Neural cell (in vitro differentiated cells): ENCODE results near the gene LRRC8E. TPM values are rescaled to one million over a fixed set of nuclear protein-coding genes. Genes with fewer than 3 reads are reported as not detected.

Experiments
- H2AFZ ChIP-seq: fragments of 200-600, 300-800 bp; sonication (generic), shearing (Covaris generic); 2 replicates; pipeline ENCODE4 v1.6.0; 2014; ENCODE audit warnings: low read depth, mild to moderate bottlenecking, antibody characterized with exemption, low read length, moderate library complexity
- H3F3A ChIP-seq: fragments of 200-600 bp; shearing (Covaris generic); 2 replicates; pipeline ENCODE4 v1.6.1; 2016; ENCODE audit warnings: mild to moderate bottlenecking, moderate library complexity, mixed read lengths, antibody characterized with exemption, low read length; ENCODE audit not compliant: insufficient read depth, poor library complexity, severe bottlenecking
- H3K27ac ChIP-seq: fragments of 200-600, 300-800 bp; sonication (generic), shearing (Covaris generic); 2 replicates; pipeline ENCODE4 v1.5.1; 2014; ENCODE audit warnings: mild to moderate bottlenecking, low read length, moderate library complexity
- H3K27me3 ChIP-seq: fragments of 300-800, 200-600 bp; sonication (generic), shearing (Covaris generic); 2 replicates; pipeline ENCODE4 v1.6.0; 2014; ENCODE audit warnings: mild to moderate bottlenecking, low read depth, low read length, moderate library complexity; ENCODE audit not compliant: insufficient read depth
- H3K36me3 ChIP-seq: fragments of 300-800, 200-600 bp; sonication (generic), shearing (Covaris generic); 2 replicates; pipeline ENCODE4 v1.5.1; 2014; ENCODE audit warnings: mild to moderate bottlenecking, antibody characterized with exemption, low read length, moderate library complexity; ENCODE audit not compliant: insufficient read depth
- H3K4me2 ChIP-seq: fragments of 300-800, 200-600 bp; sonication (generic), shearing (Covaris generic); 2 replicates; pipeline ENCODE4 v1.6.0; 2014; ENCODE audit warnings: mild to moderate bottlenecking, low read length
- H3K4me3 ChIP-seq: fragments of 300-800, 200-600 bp; sonication (generic), shearing (Covaris generic); 2 replicates; pipeline ENCODE4 v1.5.1; 2014; ENCODE audit warnings: mild to moderate bottlenecking, low read length, moderate library complexity
- H3K79me2 ChIP-seq: fragments of 200-600 bp; shearing (Covaris generic); replicated peaks from 2 replicates; pipeline ENCODE4 v1.6.0; 2014; ENCODE audit warnings: mild to moderate bottlenecking, low read length, moderate library complexity; ENCODE audit not compliant: insufficient read depth
- H3K9ac ChIP-seq: fragments of 300-800, 200-600 bp; sonication (generic), shearing (Covaris generic); 2 replicates; pipeline ENCODE4 v1.6.1; 2016; ENCODE audit warnings: mild to moderate bottlenecking, low read length, mixed read lengths
- H3K9me2 ChIP-seq: fragments of 200-600 bp; shearing (Covaris generic); 2 replicates; pipeline ENCODE4 v1.6.1; 2016; ENCODE audit warnings: mild to moderate bottlenecking, low read length, mixed read lengths; ENCODE audit not compliant: insufficient read depth
- H3K9me3 ChIP-seq: fragments of 200-600, 300-800 bp; sonication (generic), shearing (Covaris generic); 2 replicates; pipeline ENCODE4 v1.6.1; 2016; ENCODE audit warnings: mild to moderate bottlenecking, mixed run types, low read length, moderate library complexity, mixed read lengths
- H4K20me1 ChIP-seq: fragments of 200-600 bp; shearing (Covaris generic); 2 replicates; pipeline ENCODE4 v1.6.1; 2016; ENCODE audit warnings: mild to moderate bottlenecking, mixed run types; ENCODE audit not compliant: insufficient read depth
- CTCF ChIP-seq: fragments of 450-650 bp; IDR thresholded peaks from 2 replicates; pipeline ENCODE4 v1.5.1; 2014; ENCODE audit warnings: antibody characterized with exemption, mild to moderate bottlenecking, moderate library complexity; ENCODE audit not compliant: poor library complexity, severe bottlenecking
- EP300 ChIP-seq: fragments of 450-650 bp; conservative IDR thresholded peaks from 2 replicates; pipeline ENCODE4 v1.6.1; 2014; ENCODE audit warnings: antibody characterized with exemption, mild to moderate bottlenecking, moderate library complexity; ENCODE audit not compliant: poor library complexity, severe bottlenecking
- EZH2 ChIP-seq: fragments of 200-600, 300-800 bp; shearing (Covaris generic), sonication (generic); IDR thresholded peaks from 2 replicates; pipeline ENCODE4 v1.6.1; 2014; ENCODE audit warnings: antibody characterized with exemption, low read length, borderline replicate concordance, mild to moderate bottlenecking; ENCODE audit not compliant: insufficient read depth, poor library complexity, severe bottlenecking
- MXI1 ChIP-seq: fragments of 450-650 bp; conservative IDR thresholded peaks from 2 replicates; pipeline ENCODE4 v1.6.1; 2014; ENCODE audit warnings: antibody characterized with exemption, mild to moderate bottlenecking; ENCODE audit not compliant: poor library complexity, severe bottlenecking
- POLR2AphosphoS5 ChIP-seq: IDR thresholded peaks from 2 replicates; pipeline ENCODE4 v1.6.1; 2012
- RAD21 ChIP-seq: fragments of 450-650 bp; conservative IDR thresholded peaks from 2 replicates; pipeline ENCODE4 v1.6.1; 2014; ENCODE audit warnings: antibody characterized with exemption, mild to moderate bottlenecking, moderate library complexity
- REST ChIP-seq: IDR thresholded peaks from 2 replicates; pipeline ENCODE4 v1.6.1; 2012; ENCODE audit warnings: borderline replicate concordance
- SMC3 ChIP-seq: fragments of 450-650 bp; conservative IDR thresholded peaks from 2 replicates; pipeline ENCODE4 v1.6.1; 2014; ENCODE audit warnings: antibody characterized with exemption, mild to moderate bottlenecking, moderate library complexity; ENCODE audit not compliant: poor library complexity
- TAF1 ChIP-seq: IDR thresholded peaks from 2 replicates; pipeline ENCODE4 v1.6.1; 2012; ENCODE audit warnings: low read depth
- polyA plus RNA-seq: library from polyadenylated mRNA; depleted of rRNA; stranded (reverse); fragments of >200 nt; gene quantifications from 2 replicates; pipeline ENCODE4 v1.2.3, GENCODE V29; 2014

The LRRC8E gene
- polyA plus RNA-seq, 1 donor from 2014 or later, result not detected

- H3K4me3 ChIP-seq, result no peak overlapping the region
- H2AFZ ChIP-seq, result no peak overlapping the region
- no peaks in the 10 kb centered on the region for H3K9me2 ChIP-seq
- TF ChIP-seq POLR2AphosphoS5, result no peak
- no peak for TF ChIP-seq MXI1
- TF ChIP-seq TAF1, result no peak
- no peak for TF ChIP-seq EP300
- no peak for TF ChIP-seq CTCF
- TF ChIP-seq REST, result no peak
- no peak for TF ChIP-seq EZH2
- TF ChIP-seq RAD21, result no peak
- no peak for TF ChIP-seq SMC3
- H3K79me2 ChIP-seq, result no peaks in the 10 kb centered on the region
- H3K36me3 ChIP-seq, result no peaks in the 10 kb centered on the region
- H3K27ac ChIP-seq, result no peak overlapping the region
- no peak overlapping the region for H3K4me2 ChIP-seq
- peaks cover 49% of the 10 kb centered on the region for H3K27me3 ChIP-seq
- H4K20me1 ChIP-seq, result no peaks in the 10 kb centered on the region
- no peaks in the 10 kb centered on the region for H3F3A ChIP-seq
- no peak overlapping the region for H3K9ac ChIP-seq
- H3K9me3 ChIP-seq, result no peaks in the 10 kb centered on the region
These were observed 25.8 kb downstream of the LRRC8E start for GRCh38 chr19:7914099-7914498.

GRCh38 chr19:7914598-7915045, 26.3 kb downstream of the LRRC8E start, which contains the start of gene TGFBR3L:
Gene TGFBR3L (plus strand): TSS chr19:7914830.
- Histone ChIP-seq H3K27me3 (peaks cover 49% of the 10 kb centered on the region), H4K20me1 (no peaks in the 10 kb centered on the region), H3K9ac (no peak within 1 kb of the TSS), H3K79me2 (no peaks in the 10 kb centered on the region), H3K9me3 (no peaks in the 10 kb centered on the region), H3K4me3 (no peak within 1 kb of the TSS), H3K36me3 (no peaks in the 10 kb centered on the region), H2AFZ (no peak within 1 kb of the TSS), H3F3A (no peaks in the 10 kb centered on the region), H3K4me2 (no peak within 1 kb of the TSS), H3K9me2 (no peaks in the 10 kb centered on the region), H3K27ac (no peak within 1 kb of the TSS)
- TF ChIP-seq SMC3 (no peak), POLR2AphosphoS5 (no peak), RAD21 (no peak)
